Activated T-cell treated with anti-CD3 and anti-CD28 coated beads for 24 hours (primary cell): ENCODE measurements around the gene SYS1.

Experiments used
- DNase-seq: peaks from one replicate; pipeline ENCODE4 v3.0.0-alpha.2; 2020; ENCODE audit warnings: low read depth

SYS1 gene

GRCh38 chr20:45358282-45359068 is 4.5 kb upstream of the SYS1 start:
- no peak for DNase-seq

- no peak for DNase-seq
Measured at GRCh38 chr20:45359069-45359405, 3.9 kb upstream of the SYS1 start.

- no peak for DNase-seq
Measured at GRCh38 chr20:45359406-45360148, 3.4 kb upstream of the SYS1 start.

GRCh38 chr20:45361793-45362192 is 1.2 kb upstream of the SYS1 start:
- DNase-seq: no peak

GRCh38 chr20:45363611-45364492 is 896 bp downstream of the SYS1 start:
- no peak for DNase-seq

GRCh38 chr20:45365444-45365970 is 2.6 kb downstream of the SYS1 start:
- DNase-seq: no peak

- DNase-seq: no peak
Measured at GRCh38 chr20:45366192-45366591, 3.2 kb downstream of the SYS1 start.

- no peak for DNase-seq
Measured at GRCh38 chr20:45366631-45367030, 3.7 kb downstream of the SYS1 start.

GRCh38 chr20:45367126-45367525 is 4.2 kb downstream of the SYS1 start:
- no peak for DNase-seq

- no peak for DNase-seq
Measured at GRCh38 chr20:45368221-45368980, 5.4 kb downstream of the SYS1 start.

- no peak for DNase-seq
Measured at GRCh38 chr20:45370571-45371160, 7.7 kb downstream of the SYS1 start.

GRCh38 chr20:45372241-45372640 is 9.3 kb downstream of the SYS1 start:
- no peak for DNase-seq

- DNase-seq: no peak
Measured at GRCh38 chr20:45372646-45373352, 9.8 kb downstream of the SYS1 start.

GRCh38 chr20:45373353-45374100 is 10.6 kb downstream of the SYS1 start:
- DNase-seq: peak; percentile 85

- no peak for DNase-seq
Measured at GRCh38 chr20:45374101-45374467, 11.1 kb downstream of the SYS1 start.

GRCh38 chr20:45374966-45375365 is 12.0 kb downstream of the SYS1 start:
- DNase-seq: no peak

- DNase-seq: no peak
Measured at GRCh38 chr20:45377269-45377668, 14.3 kb downstream of the SYS1 start.

- DNase-seq: no peak
Measured at GRCh38 chr20:45378191-45378590, 15.2 kb downstream of the SYS1 start, which contains the start of gene TP53TG5. Gene TP53TG5, minus strand, starts transcription at chr20:45378325. Its CDS starts 89 bp downstream, at chr20:45378236.

GRCh38 chr20:45387274-45387673 is 24.3 kb downstream of the SYS1 start:
- DNase-seq: no peak

GRCh38 chr20:45390931-45391330 is 28.0 kb downstream of the SYS1 start:
- DNase-seq: no peak
